ENCODE data around the gene GMEB1.
"Not testable (repeated sequence)": the region's sequence is repeated elsewhere in the genome, so short reads cannot be mapped to it uniquely, and the experiment has no call there.

GMEB1 gene

DNA sequence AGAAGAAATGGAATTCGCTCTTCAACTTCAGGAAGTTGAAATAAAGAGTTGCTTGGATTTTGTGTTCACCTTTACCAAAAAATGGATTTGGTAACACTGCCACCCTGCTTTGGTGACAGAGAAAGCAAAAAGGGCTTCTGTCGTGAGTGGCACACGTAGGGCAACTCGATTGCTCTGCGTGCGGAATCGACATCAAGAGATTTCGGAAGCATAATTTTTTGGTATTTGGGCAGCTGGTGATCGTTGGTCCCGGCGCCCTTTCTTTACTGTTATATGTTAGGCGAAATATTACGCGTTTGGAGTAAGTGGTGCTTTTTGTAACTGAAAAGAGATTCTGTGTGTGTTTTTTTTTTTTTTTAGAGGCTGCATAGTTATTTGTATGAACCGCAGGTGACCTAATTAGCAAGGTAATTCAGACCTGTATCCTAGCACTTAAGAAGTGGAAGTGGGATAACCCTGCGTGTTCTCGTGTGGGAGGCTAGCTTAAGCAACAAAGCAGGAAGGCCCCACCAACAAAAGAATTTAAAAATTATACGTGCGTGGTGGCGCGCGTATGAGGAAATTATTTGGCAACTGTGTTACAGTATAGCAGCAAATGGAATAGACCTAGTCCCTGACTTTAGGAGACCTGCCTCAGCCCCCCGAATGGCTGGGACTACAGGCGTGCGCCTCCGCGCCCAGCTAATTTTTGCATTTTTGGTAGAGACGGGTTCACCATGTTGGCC, 19.9 kb upstream of the GMEB1 start, which contains the start of gene RNU11:
Gene RNU11, plus strand, starts transcription at position 127 of the 725 bp plus-strand sequence.
- Histone ChIP-seq H3K4me3 (ENCODE audit: low read depth, low read length) (peak within 1 kb of the TSS; percentile 46), H3K27me3 (ENCODE audit: control insufficient read depth, insufficient read depth, low read length) (no peaks in the 10 kb centered on the region), H3K27ac (ENCODE audit: low read depth, low read length) (peak within 1 kb of the TSS; percentile 99), H3K4me1 (ENCODE audit: control insufficient read depth, insufficient read depth, low read length) (0 out of 2 replicates have a peak, but pooled peaks cover 4% of the 10 kb centered on the region), H3K9ac (ENCODE audit: low read depth, low read length) (peak within 1 kb of the TSS; percentile 98), H3K9me3 (ENCODE audit: control insufficient read depth, insufficient read depth, low read length) (no peaks in the 10 kb centered on the region), H3K36me3 (ENCODE audit: control insufficient read depth, insufficient read depth, low read length) (no peaks in the 10 kb centered on the region)

DNA sequence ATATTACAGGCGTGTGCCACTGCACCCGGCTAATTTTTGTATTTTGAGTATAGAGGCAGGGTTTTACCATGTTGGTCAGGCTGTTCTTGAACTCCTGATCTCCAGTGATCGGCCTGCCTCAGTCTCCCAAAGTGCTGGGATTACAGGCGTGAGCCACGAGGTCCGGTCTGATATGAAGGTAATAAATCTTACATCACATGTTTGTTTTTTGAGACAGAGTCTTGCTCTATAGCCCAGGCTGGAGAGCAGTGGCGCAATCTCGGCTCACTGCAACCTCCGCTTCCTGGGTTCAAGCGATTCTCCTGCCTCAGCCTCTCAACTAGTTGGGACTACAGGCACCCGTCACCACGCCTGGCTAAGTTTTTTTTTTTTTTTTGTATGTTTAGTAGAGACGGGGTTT, 15.5 kb upstream of the GMEB1 start:
- H3K4me1 ChIP-seq (ENCODE audit: control insufficient read depth, insufficient read depth, low read length); H3K9me3 ChIP-seq (ENCODE audit: control insufficient read depth, insufficient read depth, low read length); H3K36me3 ChIP-seq (ENCODE audit: control insufficient read depth, insufficient read depth, low read length); H3K27ac ChIP-seq (ENCODE audit: low read depth, low read length); H3K27me3 ChIP-seq (ENCODE audit: control insufficient read depth, insufficient read depth, low read length); H3K4me3 ChIP-seq (ENCODE audit: low read depth, low read length); H3K9ac ChIP-seq (ENCODE audit: low read depth, low read length): not testable (repeated sequence)

DNA sequence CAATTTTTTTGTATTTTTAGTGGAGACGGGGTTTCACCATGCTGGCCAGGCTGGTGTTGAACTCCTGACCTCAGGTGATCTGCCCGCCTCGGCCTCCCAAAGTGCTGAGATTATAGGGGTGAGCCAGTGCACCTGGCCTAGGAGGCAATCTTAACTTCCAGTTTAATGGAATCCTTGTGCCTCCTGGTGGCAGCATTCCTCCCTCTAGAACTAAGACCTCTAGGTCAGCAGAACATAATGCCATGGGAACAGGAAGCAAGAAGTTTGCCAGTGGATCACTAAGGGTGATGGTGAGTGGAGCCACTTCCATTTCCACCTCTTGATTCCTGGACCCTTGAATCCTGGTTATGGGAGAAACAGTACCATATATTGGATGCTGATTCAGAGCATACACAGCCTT, 14.7 kb upstream of the GMEB1 start:
- H3K9ac ChIP-seq (ENCODE audit: low read depth, low read length); H3K36me3 ChIP-seq (ENCODE audit: control insufficient read depth, insufficient read depth, low read length); H3K27me3 ChIP-seq (ENCODE audit: control insufficient read depth, insufficient read depth, low read length); H3K4me3 ChIP-seq (ENCODE audit: low read depth, low read length); H3K4me1 ChIP-seq (ENCODE audit: control insufficient read depth, insufficient read depth, low read length); H3K27ac ChIP-seq (ENCODE audit: low read depth, low read length); H3K9me3 ChIP-seq (ENCODE audit: control insufficient read depth, insufficient read depth, low read length): not testable (repeated sequence)

DNA sequence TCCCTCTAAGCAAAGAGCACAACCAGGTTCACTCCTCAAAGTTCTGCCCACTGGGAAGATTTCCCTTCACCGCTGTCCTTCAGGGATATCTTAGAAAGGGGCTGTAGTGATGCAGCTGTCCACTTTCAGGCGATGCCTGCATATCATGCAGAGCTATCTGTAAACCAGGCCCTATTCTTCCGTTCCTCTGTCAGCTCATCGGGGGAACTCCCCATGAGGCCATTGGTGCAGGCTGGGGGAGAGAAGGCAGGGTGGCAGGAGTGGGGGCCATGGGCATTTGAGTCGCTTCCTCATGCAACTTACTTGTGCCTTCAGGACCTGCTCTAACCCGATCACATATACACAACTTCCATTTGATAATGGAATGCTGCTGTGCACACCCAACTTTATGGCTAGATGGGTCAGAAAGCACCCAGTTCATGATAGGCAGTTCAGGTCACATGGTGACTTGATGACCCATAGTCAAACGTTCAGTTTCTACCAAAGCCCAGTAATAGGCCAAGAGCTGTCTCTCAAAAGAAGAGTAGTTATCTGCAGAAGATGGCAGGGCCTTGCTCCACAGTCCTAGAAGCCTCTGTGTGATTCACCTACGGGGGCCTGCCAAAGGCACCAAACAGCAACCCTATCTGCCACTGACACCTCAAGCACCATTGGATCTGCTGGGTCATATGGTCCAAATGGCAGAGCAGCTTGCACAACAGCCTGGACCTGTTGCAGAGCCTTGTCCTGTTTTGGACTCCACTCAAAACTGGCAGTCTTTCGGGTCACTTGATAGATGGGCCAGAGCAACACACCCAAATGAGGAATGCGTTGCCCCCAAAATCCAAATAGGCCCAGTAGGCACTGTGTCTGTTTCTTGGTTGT, 12.9 kb upstream of the GMEB1 start:
- H3K9ac ChIP-seq (ENCODE audit: low read depth, low read length); H3K9me3 ChIP-seq (ENCODE audit: control insufficient read depth, insufficient read depth, low read length): not testable (repeated sequence)

DNA sequence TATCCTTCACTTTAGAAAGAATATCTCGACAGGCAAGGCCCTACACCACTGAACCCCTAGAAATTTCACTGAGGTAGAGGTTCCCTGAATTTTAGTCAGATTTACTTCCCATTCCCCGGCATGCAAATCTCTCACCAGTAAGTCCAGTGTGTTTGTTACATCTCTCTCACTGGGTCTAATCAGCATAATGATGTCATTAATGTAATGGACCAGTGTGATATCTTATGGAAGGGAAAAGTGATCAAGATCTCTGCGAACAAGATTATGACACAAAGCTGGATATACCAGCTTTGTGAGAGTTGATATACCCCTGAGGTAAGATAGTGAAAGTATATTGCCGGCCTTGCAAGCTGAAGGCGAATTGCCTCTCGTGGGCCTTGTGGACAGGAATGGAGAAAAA, 12.2 kb upstream of the GMEB1 start:
- Histone ChIP-seq H3K36me3 (ENCODE audit: control insufficient read depth, insufficient read depth, low read length) (no peaks in the 10 kb centered on the region), H3K4me1 (ENCODE audit: control insufficient read depth, insufficient read depth, low read length) (no peaks in the 10 kb centered on the region), H3K9ac (ENCODE audit: low read depth, low read length) (no peak overlapping the region), H3K27me3 (ENCODE audit: control insufficient read depth, insufficient read depth, low read length) (no peaks in the 10 kb centered on the region), H3K9me3 (ENCODE audit: control insufficient read depth, insufficient read depth, low read length) (no peaks in the 10 kb centered on the region), H3K4me3 (ENCODE audit: low read depth, low read length) (no peak overlapping the region), H3K27ac (ENCODE audit: low read depth, low read length) (no peak overlapping the region)

More for the DNA sequence above, 12.9 kb upstream of the GMEB1 start:
- H3K36me3 ChIP-seq (ENCODE audit: control insufficient read depth, insufficient read depth, low read length); H3K27me3 ChIP-seq (ENCODE audit: control insufficient read depth, insufficient read depth, low read length); H3K4me1 ChIP-seq (ENCODE audit: control insufficient read depth, insufficient read depth, low read length); H3K4me3 ChIP-seq (ENCODE audit: low read depth, low read length); H3K27ac ChIP-seq (ENCODE audit: low read depth, low read length): not testable (repeated sequence)

DNA sequence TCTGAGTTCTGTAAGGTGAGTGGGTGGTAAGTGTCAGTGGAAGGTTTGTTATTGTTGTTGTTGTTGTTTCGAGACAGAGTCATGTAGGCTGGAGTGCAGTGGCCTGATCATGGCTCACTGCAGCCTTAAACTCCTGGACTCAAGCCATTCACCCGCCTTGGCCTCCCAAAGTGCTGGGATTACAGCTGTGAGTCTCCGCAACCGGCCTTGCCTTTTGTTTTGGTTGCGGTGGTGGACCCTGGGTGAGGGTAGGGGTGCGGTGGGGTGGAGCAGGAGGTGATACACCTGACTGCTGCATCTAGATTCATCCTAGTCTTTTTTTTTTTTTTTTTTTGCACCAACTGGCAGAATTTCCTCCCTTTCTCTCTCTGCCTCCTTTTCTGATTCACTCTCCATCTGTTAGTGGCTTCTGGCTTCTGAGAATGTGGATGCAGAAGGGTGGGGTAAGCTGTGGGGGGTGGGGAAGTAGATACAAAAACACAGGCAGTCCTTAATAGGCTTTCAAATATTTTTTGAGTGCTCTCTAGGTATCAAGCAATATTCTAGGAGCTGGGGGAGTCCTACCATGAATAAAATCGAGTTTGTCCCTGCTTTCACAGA, 4.6 kb upstream of the GMEB1 start:
- Histone ChIP-seq H3K27ac (ENCODE audit: low read depth, low read length) (no peak overlapping the region), H3K27me3 (ENCODE audit: control insufficient read depth, insufficient read depth, low read length) (no peaks in the 10 kb centered on the region), H3K36me3 (ENCODE audit: control insufficient read depth, insufficient read depth, low read length) (no peaks in the 10 kb centered on the region), H3K9me3 (ENCODE audit: control insufficient read depth, insufficient read depth, low read length) (no peaks in the 10 kb centered on the region), H3K9ac (ENCODE audit: low read depth, low read length) (no peak overlapping the region), H3K4me1 (ENCODE audit: control insufficient read depth, insufficient read depth, low read length) (0 out of 2 replicates have a peak, but pooled peaks cover 5% of the 10 kb centered on the region), H3K4me3 (ENCODE audit: low read depth, low read length) (no peak overlapping the region)

DNA sequence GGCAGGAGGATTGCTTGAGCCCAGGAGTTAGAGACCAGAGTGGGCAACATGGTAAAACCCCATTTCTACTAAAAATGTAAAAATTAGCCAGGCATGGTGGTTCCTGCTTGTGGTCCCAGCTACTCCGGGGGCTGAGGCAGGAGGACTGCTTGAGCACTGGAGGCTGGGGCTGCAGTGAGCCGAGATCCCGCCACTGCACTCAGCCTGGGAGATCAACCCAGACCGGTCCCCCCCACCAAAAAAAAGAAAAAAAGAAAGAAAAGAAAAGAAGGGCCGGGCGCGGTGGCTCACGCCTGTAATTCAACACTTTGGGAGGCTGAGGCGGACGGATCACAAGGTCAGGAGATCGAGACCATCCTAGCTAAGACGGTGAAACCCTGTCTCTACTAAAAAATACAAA, 1.8 kb upstream of the GMEB1 start:
- Histone ChIP-seq H3K27me3 (ENCODE audit: control insufficient read depth, insufficient read depth, low read length) (no peaks in the 10 kb centered on the region), H3K4me3 (ENCODE audit: low read depth, low read length) (no peak overlapping the region), H3K36me3 (ENCODE audit: control insufficient read depth, insufficient read depth, low read length) (no peaks in the 10 kb centered on the region), H3K9ac (ENCODE audit: low read depth, low read length) (no peak overlapping the region), H3K27ac (ENCODE audit: low read depth, low read length) (no peak overlapping the region), H3K9me3 (ENCODE audit: control insufficient read depth, insufficient read depth, low read length) (no peaks in the 10 kb centered on the region), H3K4me1 (ENCODE audit: control insufficient read depth, insufficient read depth, low read length) (0 out of 2 replicates have a peak, but pooled peaks cover 10% of the 10 kb centered on the region)

DNA sequence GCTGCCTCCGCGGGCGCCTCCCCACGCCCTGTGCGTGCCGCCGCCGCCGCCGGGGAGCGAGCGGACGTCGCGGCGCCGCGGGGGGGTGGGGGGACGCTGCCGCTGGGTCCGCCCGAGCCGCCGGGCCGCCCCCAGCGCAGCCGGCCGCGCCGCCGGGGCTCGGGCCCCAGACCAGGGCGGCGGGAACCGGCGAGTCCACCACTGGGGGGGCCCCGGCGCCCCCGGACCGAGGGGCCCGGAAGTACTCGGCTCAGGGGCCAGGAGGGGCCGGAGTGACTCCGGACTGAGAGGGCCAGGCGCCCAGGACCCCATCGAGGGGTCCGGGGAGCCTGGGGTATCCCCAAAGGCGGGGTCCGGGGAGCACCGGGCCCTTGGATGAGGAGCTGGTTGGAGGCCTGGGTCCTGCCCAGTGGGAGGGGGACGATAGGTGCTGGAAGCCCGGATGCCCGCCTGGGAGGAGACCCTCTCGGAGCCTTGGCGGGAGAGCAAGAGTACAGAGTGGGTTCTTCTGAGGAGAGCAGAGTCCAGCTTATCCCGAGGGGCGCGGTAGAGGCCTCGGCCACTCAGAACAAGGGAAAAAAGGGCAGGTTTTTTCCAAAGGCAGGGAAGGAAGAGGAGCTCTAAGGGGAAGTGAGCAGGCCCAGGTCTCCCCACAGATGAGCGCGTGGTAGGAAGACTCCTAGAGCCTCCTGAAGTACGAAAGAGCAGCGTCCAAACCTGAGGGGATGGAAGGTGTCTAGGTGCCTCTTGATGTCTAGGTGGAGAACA, 556 bp downstream of the GMEB1 start:
- H3K27ac ChIP-seq (ENCODE audit: low read depth, low read length) = peak overlapping the region; percentile 95
- H3K4me1 ChIP-seq (ENCODE audit: control insufficient read depth, insufficient read depth, low read length) = 0 out of 2 replicates have a peak, but pooled peaks cover 6% of the 10 kb centered on the region
- H3K4me3 ChIP-seq (ENCODE audit: low read depth, low read length) = peak overlapping the region; percentile 82
- H3K27me3 ChIP-seq (ENCODE audit: control insufficient read depth, insufficient read depth, low read length) = no peaks in the 10 kb centered on the region
- H3K9me3 ChIP-seq (ENCODE audit: control insufficient read depth, insufficient read depth, low read length) = no peaks in the 10 kb centered on the region
- peak overlapping the region; percentile 89 for H3K9ac ChIP-seq (ENCODE audit: low read depth, low read length)
- no peaks in the 10 kb centered on the region for H3K36me3 ChIP-seq (ENCODE audit: control insufficient read depth, insufficient read depth, low read length)

DNA sequence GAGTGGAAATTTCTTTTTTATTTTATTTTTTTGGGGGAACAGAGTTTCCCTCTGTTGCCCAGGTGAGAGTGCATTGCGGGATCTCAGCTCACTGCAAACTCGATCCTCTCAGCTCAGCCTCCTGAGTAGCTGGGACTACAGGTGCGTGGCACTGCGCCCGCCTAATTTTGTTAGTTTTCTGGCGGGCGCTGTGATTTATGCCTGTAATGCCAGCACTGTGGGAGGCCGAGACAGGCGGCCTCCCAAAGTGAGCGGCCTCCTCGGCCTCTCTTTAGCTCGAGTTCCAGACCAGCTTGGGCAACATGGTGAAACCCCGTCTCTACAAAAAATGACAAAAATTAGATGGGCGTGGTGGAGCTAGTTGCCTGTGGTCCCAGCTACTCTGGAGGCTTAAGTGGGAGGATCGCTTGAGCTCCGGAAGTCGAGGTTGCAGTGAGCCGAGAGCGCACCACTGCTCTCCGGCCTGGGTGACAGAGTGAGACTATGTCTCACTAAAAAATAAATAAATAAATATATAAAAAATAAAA, 2.7 kb downstream of the GMEB1 start:
- Histone ChIP-seq H3K4me1 (ENCODE audit: control insufficient read depth, insufficient read depth, low read length) (0 out of 2 replicates have a peak, but pooled peaks cover 6% of the 10 kb centered on the region), H3K9ac (ENCODE audit: low read depth, low read length) (no peak overlapping the region), H3K36me3 (ENCODE audit: control insufficient read depth, insufficient read depth, low read length) (no peaks in the 10 kb centered on the region), H3K27ac (ENCODE audit: low read depth, low read length) (no peak overlapping the region), H3K27me3 (ENCODE audit: control insufficient read depth, insufficient read depth, low read length) (no peaks in the 10 kb centered on the region), H3K4me3 (ENCODE audit: low read depth, low read length) (no peak overlapping the region), H3K9me3 (ENCODE audit: control insufficient read depth, insufficient read depth, low read length) (no peaks in the 10 kb centered on the region)

DNA sequence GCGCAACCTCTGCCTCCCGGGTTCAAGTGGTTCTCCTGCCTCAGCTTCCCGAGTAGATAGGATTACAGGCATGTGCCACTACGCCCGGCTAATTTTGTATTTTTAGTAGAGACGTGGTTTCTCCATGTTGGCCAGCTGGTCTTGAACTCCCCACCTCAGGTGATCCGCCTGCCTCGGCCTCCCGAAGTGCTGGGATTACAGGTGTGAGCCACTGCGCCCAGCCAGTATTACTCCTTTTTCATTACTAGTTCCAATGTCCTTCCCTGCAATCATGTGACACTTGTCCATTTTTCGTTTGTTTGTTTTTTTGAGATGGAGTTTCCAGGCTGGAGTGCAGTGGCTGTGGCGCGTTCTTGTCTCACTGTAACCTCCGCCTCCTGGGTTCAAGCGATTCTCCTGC, 4.4 kb downstream of the GMEB1 start:
- H3K9ac ChIP-seq (ENCODE audit: low read depth, low read length); H3K4me3 ChIP-seq (ENCODE audit: low read depth, low read length); H3K4me1 ChIP-seq (ENCODE audit: control insufficient read depth, insufficient read depth, low read length); H3K9me3 ChIP-seq (ENCODE audit: control insufficient read depth, insufficient read depth, low read length); H3K36me3 ChIP-seq (ENCODE audit: control insufficient read depth, insufficient read depth, low read length); H3K27ac ChIP-seq (ENCODE audit: low read depth, low read length); H3K27me3 ChIP-seq (ENCODE audit: control insufficient read depth, insufficient read depth, low read length): not testable (repeated sequence)
